Measurements from ENCODE around the gene RPS28. TPM values are rescaled to one million over a fixed set of nuclear protein-coding genes. Genes with fewer than 3 reads are reported as not detected.
"Not testable (repeated sequence)": the region's sequence is repeated elsewhere in the genome, so short reads cannot be mapped to it uniquely, and the experiment has no call there.

Gene RPS28
- total and polyA plus RNA-seq, 2 donors, result 1,209 to 1,415 TPM

DNA sequence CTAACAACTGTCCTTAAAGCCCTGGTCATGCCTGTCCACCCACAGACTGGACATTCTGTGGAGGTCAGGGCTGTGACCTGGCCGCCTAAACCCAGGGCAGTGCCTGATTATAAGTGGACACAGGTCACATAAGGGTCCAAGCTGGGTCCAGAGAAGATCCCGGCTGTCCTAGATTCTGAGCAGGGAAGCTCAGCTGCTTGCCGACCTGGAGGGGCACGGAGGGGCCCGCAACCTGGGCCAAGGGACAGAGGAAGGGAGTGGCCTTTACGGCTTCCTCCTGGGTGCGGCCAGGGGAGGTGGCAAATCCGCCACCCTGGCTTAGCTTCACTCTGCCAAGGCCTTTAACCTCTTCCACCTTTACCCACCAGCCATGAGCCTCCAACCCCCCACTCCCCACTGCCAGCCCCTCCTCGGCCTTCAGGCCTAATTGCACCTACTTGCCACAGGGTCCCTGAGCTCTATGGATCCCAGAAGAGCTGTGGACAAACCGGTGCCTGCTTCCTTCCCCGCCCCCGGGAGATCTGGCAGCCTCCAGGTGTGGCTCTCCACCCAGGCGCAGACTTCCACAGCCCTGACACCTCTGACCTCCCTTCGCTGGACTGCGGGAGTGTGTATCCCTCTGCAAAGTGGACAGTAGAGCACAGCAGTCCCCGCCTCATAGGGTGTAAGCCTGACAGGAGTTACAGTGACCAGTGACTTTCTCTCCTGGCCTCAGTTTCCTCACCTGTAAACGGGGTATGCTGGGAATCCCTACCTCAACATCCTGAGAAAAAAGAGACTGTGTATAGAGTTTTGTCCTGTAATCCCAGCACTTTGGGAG, 14.9 kb upstream of the RPS28 start:
- no peaks in the 10 kb centered on the region for H3K27me3 ChIP-seq (ENCODE audit: control insufficient read depth in 2 of 2, insufficient read depth in 1 of 2, low read length in 1 of 2)
- peaks cover 36 to 40% of the 10 kb centered on the region in 2 donors for H3K36me3 ChIP-seq (ENCODE audit: control insufficient read depth in 2 of 2, insufficient read depth in 2 of 2, low read length in 1 of 2)
- WGBS, result 95% methylated on average over 17 of the region's 17 CpGs
- H3K27ac ChIP-seq (ENCODE audit: low read depth in 1 of 2, low read length in 1 of 2), result no peak overlapping the region
- H3K9me3 ChIP-seq (ENCODE audit: control insufficient read depth in 2 of 2, insufficient read depth in 1 of 2, low read length in 1 of 2), result peaks cover 0 to 1% of the 10 kb centered on the region in 2 donors
- no peak for DNase-seq (ENCODE audit: low read depth in 6 of 9, low spot score in 9 of 9)
- H3K4me1 ChIP-seq (ENCODE audit: control insufficient read depth in 2 of 2, insufficient read depth in 2 of 2, low read length in 2 of 2), result peaks cover 14 to 32% of the 10 kb centered on the region in 2 donors
- H3K4me3 ChIP-seq (ENCODE audit: low read length in 2 of 2), result no peak overlapping the region

DNA sequence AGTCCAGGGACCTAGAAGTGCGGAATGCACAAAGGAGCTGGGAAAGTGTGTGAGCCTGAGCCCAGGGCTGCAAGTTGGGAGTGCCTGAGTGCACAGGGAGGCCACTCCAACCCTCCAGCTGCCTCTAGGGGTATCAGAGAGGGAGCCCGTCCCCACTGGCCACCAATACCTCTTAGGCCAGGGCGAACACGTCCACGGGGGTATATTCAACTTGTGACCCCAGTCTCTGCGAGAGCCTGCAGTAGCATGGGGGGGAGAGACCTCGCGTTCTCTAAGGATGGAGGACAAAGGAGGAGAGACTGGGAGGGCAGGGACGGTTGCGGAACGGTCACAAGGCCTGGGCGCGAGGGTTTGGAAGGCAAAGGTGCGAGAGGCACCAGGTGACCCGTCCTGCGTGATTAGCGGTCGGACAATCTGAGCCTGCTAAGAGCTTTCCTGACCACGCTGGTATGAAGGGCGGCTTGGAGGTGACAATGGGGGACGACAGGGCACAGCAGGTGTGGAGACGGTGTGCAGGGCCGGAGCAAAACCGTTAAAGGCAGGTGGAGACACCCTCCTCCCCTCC, 13.8 kb upstream of the RPS28 start:
- DNase-seq (ENCODE audit: low read depth in 6 of 9, low spot score in 9 of 9), result no peak
- Histone ChIP-seq H3K27me3 (ENCODE audit: control insufficient read depth in 2 of 2, insufficient read depth in 1 of 2, low read length in 1 of 2) (no peaks in the 10 kb centered on the region), H3K4me3 (ENCODE audit: low read length in 2 of 2) (peak overlapping the region; percentile 57 to 80), H3K36me3 (ENCODE audit: control insufficient read depth in 2 of 2, insufficient read depth in 2 of 2, low read length in 1 of 2) (peaks cover 36 to 39% of the 10 kb centered on the region in 2 donors), H3K4me1 (ENCODE audit: control insufficient read depth in 2 of 2, insufficient read depth in 2 of 2, low read length in 2 of 2) (peaks cover 14 to 32% of the 10 kb centered on the region in 2 donors), H3K27ac (ENCODE audit: low read depth in 1 of 2, low read length in 1 of 2) (no peak overlapping the region), H3K9me3 (ENCODE audit: control insufficient read depth in 2 of 2, insufficient read depth in 1 of 2, low read length in 1 of 2) (peaks cover 0 to 1% of the 10 kb centered on the region in 2 donors)
- WGBS, result 53% methylated on average over 24 of the region's 24 CpGs

- H3K4me1 ChIP-seq (ENCODE audit: control insufficient read depth in 2 of 2, insufficient read depth in 2 of 2, low read length in 2 of 2), result peaks cover 14 to 32% of the 10 kb centered on the region in 2 donors
- peaks cover 37 to 41% of the 10 kb centered on the region in 2 donors for H3K36me3 ChIP-seq (ENCODE audit: control insufficient read depth in 2 of 2, insufficient read depth in 2 of 2, low read length in 1 of 2)
- peak within 1 kb of the TSS; percentile 57 to 80 for H3K4me3 ChIP-seq (ENCODE audit: low read length in 2 of 2)
- WGBS, result 1% methylated on average over 63 of the region's 63 CpGs
- peak within 1 kb of the TSS in 1 of 2 donors; percentile 47 for H3K27ac ChIP-seq (ENCODE audit: low read depth in 1 of 2, low read length in 1 of 2)
- peak; percentile 74 to 94 (median 79) for DNase-seq (ENCODE audit: low read depth in 6 of 9, low spot score in 9 of 9)
- no peaks in the 10 kb centered on the region for H3K27me3 ChIP-seq (ENCODE audit: control insufficient read depth in 2 of 2, insufficient read depth in 1 of 2, low read length in 1 of 2)
- peaks cover 0 to 1% of the 10 kb centered on the region in 2 donors for H3K9me3 ChIP-seq (ENCODE audit: control insufficient read depth in 2 of 2, insufficient read depth in 1 of 2, low read length in 1 of 2)
These were observed 13.1 kb upstream of the RPS28 start, which contains the start of gene CD320 for GRCh38 chr19:8307965-8308866. Gene CD320, minus strand, starts transcription at chr19:8308358. Its CDS starts 68 bp downstream, at chr19:8308290.

DNA sequence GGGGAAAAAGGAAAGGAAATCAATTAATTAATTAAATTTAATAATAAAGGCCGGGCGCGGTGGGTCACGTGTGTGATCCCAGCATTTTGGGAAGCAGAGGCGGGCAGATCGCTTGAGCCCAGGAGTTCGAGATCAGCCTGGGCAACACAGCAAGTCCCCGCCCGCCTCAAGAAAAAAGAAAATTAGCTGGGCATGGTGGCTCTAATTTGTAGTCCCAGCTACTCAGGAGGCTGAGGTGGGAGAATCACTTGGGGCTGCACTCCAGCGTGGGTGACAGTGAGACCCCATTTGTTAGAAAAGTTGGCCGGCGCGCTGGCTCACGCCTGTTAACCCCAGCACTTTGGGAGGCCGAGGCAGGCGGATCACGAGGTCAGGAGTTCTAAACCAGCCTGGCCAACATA, 12.4 kb upstream of the RPS28 start:
- no peak for DNase-seq (ENCODE audit: low read depth in 6 of 9, low spot score in 9 of 9)
- H3K9me3 ChIP-seq (ENCODE audit: control insufficient read depth in 2 of 2, insufficient read depth in 1 of 2, low read length in 1 of 2), result no peaks in the 10 kb centered on the region
- peaks cover 38 to 42% of the 10 kb centered on the region in 2 donors for H3K36me3 ChIP-seq (ENCODE audit: control insufficient read depth in 2 of 2, insufficient read depth in 2 of 2, low read length in 1 of 2)
- H3K27me3 ChIP-seq (ENCODE audit: control insufficient read depth in 2 of 2, insufficient read depth in 1 of 2, low read length in 1 of 2), result no peaks in the 10 kb centered on the region
- 92% methylated on average over 17 of the region's 17 CpGs for WGBS
- H3K27ac ChIP-seq (ENCODE audit: low read depth in 1 of 2, low read length in 1 of 2), result no peak overlapping the region
- H3K4me3 ChIP-seq (ENCODE audit: low read length in 2 of 2), result peak overlapping the region; percentile 57 to 80
- H3K4me1 ChIP-seq (ENCODE audit: control insufficient read depth in 2 of 2, insufficient read depth in 2 of 2, low read length in 2 of 2), result peaks cover 14 to 32% of the 10 kb centered on the region in 2 donors

DNA sequence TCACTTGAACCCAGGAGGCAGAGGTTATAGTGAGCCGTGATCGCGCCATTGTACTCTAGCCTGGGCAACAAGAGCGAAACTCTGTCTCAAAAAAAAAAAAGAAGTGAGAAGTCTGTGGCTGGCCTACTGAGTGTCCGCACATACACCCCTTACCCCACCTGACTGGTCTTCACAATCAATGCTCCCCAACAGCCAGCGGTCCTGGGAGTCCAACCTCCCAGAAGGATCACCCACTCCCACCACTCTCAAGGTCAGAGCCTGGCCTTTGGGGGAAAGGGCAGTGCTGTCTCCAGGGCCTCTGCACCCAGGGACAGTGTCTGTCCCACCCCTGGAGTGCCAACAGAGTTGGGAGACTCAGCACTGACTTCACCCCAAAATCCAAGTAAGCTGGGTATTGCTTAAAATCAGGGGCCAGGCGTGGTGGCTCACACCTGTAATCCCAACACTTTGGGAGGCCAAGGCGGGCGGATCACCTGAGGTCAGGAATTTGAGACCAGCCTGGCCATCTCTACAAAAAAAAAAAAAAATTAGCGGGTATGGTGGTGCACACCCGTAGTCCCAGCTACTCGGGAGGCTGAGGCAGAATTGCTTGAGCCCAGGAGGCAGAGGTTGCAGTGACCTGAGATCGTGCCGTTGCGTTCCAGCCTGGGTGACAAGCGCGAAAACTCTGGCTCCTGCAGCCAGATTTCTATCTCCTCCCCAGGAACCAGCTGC, 10.8 kb upstream of the RPS28 start:
- Histone ChIP-seq H3K9me3 (ENCODE audit: control insufficient read depth in 2 of 2, insufficient read depth in 1 of 2, low read length in 1 of 2) (no peaks in the 10 kb centered on the region), H3K27me3 (ENCODE audit: control insufficient read depth in 2 of 2, insufficient read depth in 1 of 2, low read length in 1 of 2) (no peaks in the 10 kb centered on the region), H3K36me3 (ENCODE audit: control insufficient read depth in 2 of 2, insufficient read depth in 2 of 2, low read length in 1 of 2) (peaks cover 45 to 49% of the 10 kb centered on the region in 2 donors), H3K27ac (ENCODE audit: low read depth in 1 of 2, low read length in 1 of 2) (no peak overlapping the region), H3K4me1 (ENCODE audit: control insufficient read depth in 2 of 2, insufficient read depth in 2 of 2, low read length in 2 of 2) (peaks cover 14 to 29% of the 10 kb centered on the region in 2 donors), H3K4me3 (ENCODE audit: low read length in 2 of 2) (no peak overlapping the region)
- WGBS, result 98% methylated on average over 17 of the region's 17 CpGs
- no peak for DNase-seq (ENCODE audit: low read depth in 6 of 9, low spot score in 9 of 9)

DNA sequence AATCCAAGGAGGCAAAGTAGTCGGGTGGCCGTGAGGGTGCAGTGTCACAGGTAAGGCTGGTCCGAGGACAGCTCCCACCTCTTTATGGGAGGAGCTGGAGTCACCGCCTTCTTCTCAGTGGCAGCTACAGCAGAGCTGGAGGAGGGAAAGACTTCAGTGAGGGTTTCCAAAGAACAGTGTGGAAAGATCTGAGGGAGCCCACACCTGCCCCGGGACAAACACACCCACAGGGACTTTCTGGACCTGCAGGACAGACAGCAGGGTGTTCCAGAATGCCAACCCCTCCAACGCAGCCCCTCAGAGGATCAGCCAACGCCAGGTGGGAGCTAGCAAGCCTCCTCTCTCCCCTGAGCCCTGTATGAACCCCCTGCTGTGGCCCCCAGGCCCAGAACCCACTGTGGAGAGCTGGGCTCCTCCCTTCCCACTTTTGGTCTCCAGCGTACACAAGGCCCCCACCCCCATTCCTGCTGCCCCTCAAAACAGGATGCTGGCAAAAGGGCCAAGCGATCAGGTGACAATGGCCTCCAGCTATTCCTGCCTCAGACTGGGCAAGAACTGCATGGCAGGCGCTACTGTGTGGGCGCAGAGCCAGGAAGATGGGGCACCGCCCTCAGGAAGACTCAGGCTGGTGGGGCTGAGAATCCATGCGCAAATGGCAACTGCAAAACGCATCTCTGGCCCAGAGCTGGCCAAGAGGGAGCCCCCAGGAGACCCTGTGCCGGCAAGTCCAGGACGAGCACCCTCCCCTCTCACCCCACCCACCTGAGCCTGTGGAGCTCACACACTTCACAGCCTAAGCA, 9.6 kb upstream of the RPS28 start:
- DNase-seq (ENCODE audit: low read depth in 6 of 9, low spot score in 9 of 9), result no peak
- no peaks in the 10 kb centered on the region for H3K27me3 ChIP-seq (ENCODE audit: control insufficient read depth in 2 of 2, insufficient read depth in 1 of 2, low read length in 1 of 2)
- H3K4me1 ChIP-seq (ENCODE audit: control insufficient read depth in 2 of 2, insufficient read depth in 2 of 2, low read length in 2 of 2), result peaks cover 14 to 26% of the 10 kb centered on the region in 2 donors
- no peaks in the 10 kb centered on the region for H3K9me3 ChIP-seq (ENCODE audit: control insufficient read depth in 2 of 2, insufficient read depth in 1 of 2, low read length in 1 of 2)
- H3K27ac ChIP-seq (ENCODE audit: low read depth in 1 of 2, low read length in 1 of 2), result no peak overlapping the region
- 95% methylated on average over 16 of the region's 16 CpGs for WGBS
- peaks cover 54 to 60% of the 10 kb centered on the region in 2 donors for H3K36me3 ChIP-seq (ENCODE audit: control insufficient read depth in 2 of 2, insufficient read depth in 2 of 2, low read length in 1 of 2)
- no peak overlapping the region for H3K4me3 ChIP-seq (ENCODE audit: low read length in 2 of 2)

DNA sequence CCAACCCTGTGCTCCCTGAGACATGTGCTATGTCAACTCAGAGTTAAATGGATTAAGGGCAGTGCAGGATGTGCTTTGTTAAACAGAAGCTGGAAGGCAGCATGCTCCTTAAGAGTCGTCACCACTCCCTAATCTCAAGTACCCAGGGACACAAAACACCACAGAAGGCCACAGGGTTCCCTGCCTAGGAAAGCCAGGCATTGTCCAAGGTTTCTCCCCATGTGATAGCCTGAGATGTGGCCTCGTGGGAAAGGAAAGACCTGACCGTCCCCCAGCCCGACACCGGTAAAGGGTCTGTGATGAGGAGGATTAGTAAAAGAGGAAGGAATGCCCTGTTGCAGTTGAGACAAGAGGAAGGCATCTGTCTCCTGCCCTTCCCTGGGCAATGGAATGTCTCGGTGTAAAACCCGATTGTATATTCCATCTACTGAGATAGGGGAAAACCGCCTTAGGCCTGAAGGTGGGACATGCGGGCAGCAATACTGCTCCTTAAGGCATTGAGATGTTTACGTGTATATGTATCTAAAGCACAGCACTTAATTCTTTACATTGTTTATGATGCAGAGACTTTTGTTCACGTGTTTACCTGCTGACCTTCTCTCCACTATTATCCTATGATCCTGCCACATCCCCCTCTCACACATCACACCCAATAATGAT, 6.2 kb upstream of the RPS28 start:
- Histone ChIP-seq H3K4me1 (ENCODE audit: control insufficient read depth in 2 of 2, insufficient read depth in 2 of 2, low read length in 2 of 2) (peaks cover under 1 to 18% of the 10 kb centered on the region in 2 donors), H3K36me3 (ENCODE audit: control insufficient read depth in 2 of 2, insufficient read depth in 2 of 2, low read length in 1 of 2) (peaks cover 54 to 56% of the 10 kb centered on the region in 2 donors)
- not testable (repeated sequence) for H3K9me3 ChIP-seq (ENCODE audit: control insufficient read depth in 2 of 2, insufficient read depth in 1 of 2, low read length in 1 of 2); H3K4me3 ChIP-seq (ENCODE audit: low read length in 2 of 2); H3K27me3 ChIP-seq (ENCODE audit: control insufficient read depth in 2 of 2, insufficient read depth in 1 of 2, low read length in 1 of 2); H3K27ac ChIP-seq (ENCODE audit: low read depth in 1 of 2, low read length in 1 of 2); DNase-seq (ENCODE audit: low read depth in 6 of 9, low spot score in 9 of 9)
- 95% methylated on average over 11 of the region's 11 CpGs for WGBS

Measured in thymus (tissue), 11 donors.